Gastrocnemius medialis (tissue), 4 donors: ENCODE measurements around the gene SMC3. TPM values are rescaled to one million over a fixed set of nuclear protein-coding genes. Genes with fewer than 3 reads are reported as not detected.

ENCODE experiments used
- ATAC-seq, 2 donors: fragments of 150-250 bp; one replicate each; pipeline ENCODE4 v1.9.1; 2016
- DNase-seq, 2 donors: peaks; one replicate each; pipeline ENCODE4 v3.0.0-alpha.2; 2019
- H3K27ac ChIP-seq, 4 donors: fragments of 200-600 bp; sonication (generic); 1 replicate in 1 of 4; 2 replicates in 3 of 4; pipeline ENCODE4 v1.5.1; 2016 to 2018; ENCODE audit warnings: mild to moderate bottlenecking in 2 of 4, moderate library complexity in 1 of 4
- H3K27me3 ChIP-seq, 3 donors: fragments of 200-600 bp; sonication (generic) in 2 of 3; 1 replicate in 1 of 3; 2 replicates in 2 of 3; pipeline versions ENCODE4 v1.5.1 to v1.6.0; 2016 to 2019; ENCODE audit warnings: mild to moderate bottlenecking in 1 of 3, moderate library complexity in 1 of 3
- H3K36me3 ChIP-seq, 2 donors: fragments of 200-600 bp; sonication (generic) in 1 of 2; one replicate each; pipeline ENCODE4 v1.5.1; 2017 to 2018
- H3K4me1 ChIP-seq, 2 donors: fragments of 200-600 bp; sonication (generic) in 1 of 2; one replicate each; pipeline ENCODE4 v1.5.1; 2016 to 2017; ENCODE audit warnings: mild to moderate bottlenecking in 2 of 2
- H3K4me3 ChIP-seq, 4 donors: fragments of 200-600 bp; sonication (generic) in 3 of 4; 1 replicate in 1 of 4; 2 replicates in 3 of 4; pipeline ENCODE4 v1.5.1; 2016 to 2019; ENCODE audit warnings: mild to moderate bottlenecking in 2 of 4
- H3K9me3 ChIP-seq, 3 donors: fragments of 200-600 bp; sonication (generic) in 2 of 3; 1 replicate in 1 of 3; 2 replicates in 2 of 3; pipeline ENCODE4 v1.5.1; 2016 to 2019
- POLR2A ChIP-seq, 2 donors: fragments of 450-650 bp; IDR thresholded peaks; one replicate each; pipeline ENCODE4 v1.6.1; 2017; ENCODE audit warnings: antibody characterized with exemption in 2 of 2, mild to moderate bottlenecking in 2 of 2, moderate library complexity in 2 of 2
- in situ Hi-C, 4 donors: fragments of 200-750 bp; cut with MboI; loops; one replicate each; pipeline versions ENCODE4 v1.15.0 to v1.8.0; 2017; ENCODE audit warnings: low sequenced_read_pairs in 4 of 4
- intact Hi-C: fragments of 100-400 bp; cut with DNase I; formaldehyde crosslinking; loops from one replicate; pipeline ENCODE4 v1.15.1; 2023; ENCODE audit warnings: low total_unique reads
- total RNA-seq, 4 donors: library from RNA; depleted of rRNA; stranded (reverse); fragments of >200 nt; gene quantifications; one replicate each; pipeline versions ENCODE4 v1.1.0 to v1.2.3, GENCODE V29; 2016
- TF ChIP-seq, protein P1 (sequence below), 5 experiments: fragments of 450-650 bp in 3 of 5; fragments of 200-600 bp in 2 of 5; sonication (generic) in 2 of 5; IDR thresholded peaks in 4 of 5; conservative IDR thresholded peaks in 1 of 5; 1 replicate in 4 of 5; 2 replicates in 1 of 5; pipeline ENCODE4 v1.5.1; 2016 to 2019; ENCODE audit warnings: antibody characterized with exemption in 5 of 5, mild to moderate bottlenecking in 3 of 5, moderate library complexity in 3 of 5

Gene SMC3
- total RNA-seq, 4 donors from 2014 or later: 19.5 to 25.9 (median 21.9) TPM

DNA sequence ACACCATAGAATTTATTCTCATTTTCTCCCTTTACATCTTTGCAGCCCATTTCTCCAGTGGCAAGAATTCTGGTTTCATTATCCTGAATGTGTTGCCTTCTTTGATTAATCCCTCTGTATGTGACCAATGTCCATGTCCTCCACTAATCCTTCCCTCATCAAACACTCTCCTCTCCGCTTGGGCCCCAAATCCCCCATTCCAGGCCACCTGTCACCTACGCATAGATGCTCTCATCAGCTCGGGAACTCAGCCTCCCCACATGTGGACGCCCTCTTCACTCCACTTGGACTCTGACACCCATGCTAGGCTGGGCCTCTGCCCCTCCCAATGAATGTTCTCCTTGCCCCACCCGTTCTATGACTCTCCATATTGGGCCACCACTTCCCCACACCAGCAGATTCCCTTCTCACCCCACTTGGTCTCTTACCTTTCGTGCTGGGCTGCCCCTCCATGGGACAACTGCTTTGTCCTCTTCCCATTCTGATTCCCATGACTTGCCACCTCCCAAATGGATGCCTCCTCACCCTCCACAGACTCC, 57.9 kb downstream of the SMC3 start:
- ATAC-seq (no peak), DNase-seq (no peak)
- intact Hi-C loops: no loop called here
- Histone ChIP-seq H3K9me3 (no peaks in the 10 kb centered on the region), H3K27me3 (no peaks in the 10 kb centered on the region), H3K4me1 (peaks cover 10 to 14% of the 10 kb centered on the region in 2 donors), H3K36me3 (no peaks in the 10 kb centered on the region), H3K4me3 (no peak overlapping the region), H3K27ac (no peak overlapping the region)
- in situ Hi-C loops: no loop called here
- TF ChIP-seq, protein P1, sequence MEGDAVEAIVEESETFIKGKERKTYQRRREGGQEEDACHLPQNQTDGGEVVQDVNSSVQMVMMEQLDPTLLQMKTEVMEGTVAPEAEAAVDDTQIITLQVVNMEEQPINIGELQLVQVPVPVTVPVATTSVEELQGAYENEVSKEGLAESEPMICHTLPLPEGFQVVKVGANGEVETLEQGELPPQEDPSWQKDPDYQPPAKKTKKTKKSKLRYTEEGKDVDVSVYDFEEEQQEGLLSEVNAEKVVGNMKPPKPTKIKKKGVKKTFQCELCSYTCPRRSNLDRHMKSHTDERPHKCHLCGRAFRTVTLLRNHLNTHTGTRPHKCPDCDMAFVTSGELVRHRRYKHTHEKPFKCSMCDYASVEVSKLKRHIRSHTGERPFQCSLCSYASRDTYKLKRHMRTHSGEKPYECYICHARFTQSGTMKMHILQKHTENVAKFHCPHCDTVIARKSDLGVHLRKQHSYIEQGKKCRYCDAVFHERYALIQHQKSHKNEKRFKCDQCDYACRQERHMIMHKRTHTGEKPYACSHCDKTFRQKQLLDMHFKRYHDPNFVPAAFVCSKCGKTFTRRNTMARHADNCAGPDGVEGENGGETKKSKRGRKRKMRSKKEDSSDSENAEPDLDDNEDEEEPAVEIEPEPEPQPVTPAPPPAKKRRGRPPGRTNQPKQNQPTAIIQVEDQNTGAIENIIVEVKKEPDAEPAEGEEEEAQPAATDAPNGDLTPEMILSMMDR (IDR thresholded peaks at IDR 0.05 in 4 of 5, conservative IDR thresholded peaks at IDR 0.05 in 1 of 5): no peak
- TF ChIP-seq POLR2A (IDR thresholded peaks at IDR 0.05): no peak

- in situ Hi-C loops (no loop called here), intact Hi-C loops (no loop called here)
- ATAC-seq (no peak), DNase-seq (no peak)
- no peak overlapping the region for H3K4me3 ChIP-seq
- H3K36me3 ChIP-seq: no peaks in the 10 kb centered on the region
- H3K27ac ChIP-seq: no peak overlapping the region
- H3K27me3 ChIP-seq: no peaks in the 10 kb centered on the region
- H3K9me3 ChIP-seq: no peaks in the 10 kb centered on the region
- TF ChIP-seq, protein P1 (IDR thresholded peaks at IDR 0.05 in 4 of 5, conservative IDR thresholded peaks at IDR 0.05 in 1 of 5): no peak
- TF ChIP-seq POLR2A (IDR thresholded peaks at IDR 0.05): no peak
- H3K4me1 ChIP-seq: peaks cover 10 to 20% of the 10 kb centered on the region in 2 donors
Measured at GRCh38 chr10:110625951-110626855, 58.7 kb downstream of the SMC3 start.

GRCh38 chr10:110628161-110628560, 60.7 kb downstream of the SMC3 start:
- Histone ChIP-seq H3K27me3 (no peaks in the 10 kb centered on the region), H3K36me3 (no peaks in the 10 kb centered on the region), H3K4me3 (no peak overlapping the region), H3K4me1 (peaks cover 10 to 20% of the 10 kb centered on the region in 2 donors), H3K9me3 (no peaks in the 10 kb centered on the region), H3K27ac (no peak overlapping the region)
- ATAC-seq (no peak), DNase-seq (no peak)
- intact Hi-C loops (no loop called here), in situ Hi-C loops (no loop called here)
- no peak for TF ChIP-seq POLR2A (IDR thresholded peaks at IDR 0.05)
- TF ChIP-seq, protein P1 (IDR thresholded peaks at IDR 0.05 in 4 of 5, conservative IDR thresholded peaks at IDR 0.05 in 1 of 5): no peak

DNA sequence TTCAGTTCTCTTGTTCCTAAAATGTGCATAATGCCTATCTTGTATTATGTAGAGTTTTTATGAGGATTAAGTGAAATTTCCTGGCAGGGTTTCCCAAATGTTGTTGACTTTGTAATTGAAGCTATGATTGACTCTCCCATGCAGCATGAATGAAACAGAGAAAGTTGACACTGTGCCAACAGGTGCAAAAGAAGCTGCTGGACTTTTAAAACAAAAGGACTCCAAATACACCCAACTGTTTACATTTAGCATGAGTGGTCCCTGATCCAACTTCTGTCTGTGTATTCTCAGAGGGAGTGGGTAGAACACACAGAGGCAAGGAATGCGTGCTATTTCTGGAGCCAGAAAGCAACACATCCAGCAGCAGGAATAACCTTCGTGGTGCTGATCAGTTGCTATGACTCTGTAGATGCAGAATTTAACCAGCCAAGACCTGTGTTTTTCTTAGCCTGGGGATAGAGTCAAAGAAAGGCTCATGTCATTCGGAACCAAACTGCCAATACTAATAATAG, 62.2 kb downstream of the SMC3 start:
- intact Hi-C loops: no loop called here
- no peaks in the 10 kb centered on the region for H3K36me3 ChIP-seq
- in situ Hi-C loops: no loop called here
- no peak for DNase-seq
- H3K27me3 ChIP-seq: no peaks in the 10 kb centered on the region
- H3K4me1 ChIP-seq: peaks cover 21 to 25% of the 10 kb centered on the region in 2 donors
- H3K4me3 ChIP-seq: no peak overlapping the region
- ATAC-seq: peak in 1 of 2 donors; percentile 12
- H3K27ac ChIP-seq: peak overlapping the region; percentile 14 to 63 (median 38)
- no peaks in the 10 kb centered on the region for H3K9me3 ChIP-seq
- no peak for TF ChIP-seq POLR2A (IDR thresholded peaks at IDR 0.05)
- TF ChIP-seq, protein P1 (IDR thresholded peaks at IDR 0.05 in 4 of 5, conservative IDR thresholded peaks at IDR 0.05 in 1 of 5): no peak
